Loucy (cell line): ENCODE data around the gene RNF4.
A peak's percentile ranks its signal among the peaks of the same experiment; 100 is the strongest.
"Not testable (repeated sequence)": the region's sequence is repeated elsewhere in the genome, so short reads cannot be mapped to it uniquely, and the experiment has no call there.

Experiments used
- H2AFZ ChIP-seq: fragments of 200-600 bp; sonication (generic); 2 replicates; pipeline ENCODE4 v1.6.0; 2016; ENCODE audit warnings: antibody characterized with exemption, mild to moderate bottlenecking, low read length, moderate library complexity
- H3F3A ChIP-seq: fragments of 200-600 bp; 2 replicates; pipeline ENCODE4 v1.6.0; 2016; ENCODE audit warnings: antibody characterized with exemption, low read depth, mild to moderate bottlenecking
- H3K27me3 ChIP-seq: fragments of 200-600 bp; sonication (generic); 2 replicates; pipeline ENCODE4 v1.6.1; 2014; ENCODE audit warnings: low read length, mild to moderate bottlenecking; ENCODE audit not compliant: insufficient read depth, poor library complexity, severe bottlenecking
- H3K36me3 ChIP-seq: fragments of 200-600 bp; sonication (generic); 2 replicates; pipeline ENCODE4 v1.6.1; 2016; ENCODE audit warnings: low read length; ENCODE audit not compliant: insufficient read depth
- H3K4me1 ChIP-seq: fragments of 200-600 bp; sonication (generic); 2 replicates; pipeline ENCODE4 v1.5.1; 2014; ENCODE audit warnings: low read length, mild to moderate bottlenecking; ENCODE audit not compliant: insufficient read depth, poor library complexity, severe bottlenecking
- H3K4me2 ChIP-seq: fragments of 200-600 bp; sonication (generic); 2 replicates; pipeline ENCODE4 v1.6.0; 2014; ENCODE audit warnings: antibody characterized with exemption, low read length, low read depth, mild to moderate bottlenecking; ENCODE audit not compliant: poor library complexity, severe bottlenecking
- H3K4me3 ChIP-seq: fragments of 200-600 bp; sonication (generic); 2 replicates; pipeline ENCODE4 v1.5.1; 2014; ENCODE audit warnings: low read length, mild to moderate bottlenecking, mixed read lengths; ENCODE audit not compliant: poor library complexity, severe bottlenecking
- H3K79me2 ChIP-seq: fragments of 200-600 bp; sonication (generic); 2 replicates; pipeline ENCODE4 v1.6.1; 2014; ENCODE audit warnings: low read length; ENCODE audit not compliant: insufficient read depth
- H3K9ac ChIP-seq: fragments of 200-600 bp; sonication (generic); 2 replicates; pipeline ENCODE4 v1.6.0; 2014; ENCODE audit warnings: mild to moderate bottlenecking, low read depth, low read length, moderate library complexity; ENCODE audit not compliant: poor library complexity, severe bottlenecking
- H3K9me2 ChIP-seq: fragments of 200-600 bp; sonication (generic); replicated peaks from 2 replicates; pipeline ENCODE4 v1.6.1; 2016; ENCODE audit warnings: low read depth, low read length, mixed read lengths
- H3K9me3 ChIP-seq: fragments of 200-600 bp; sonication (generic); 2 replicates; pipeline ENCODE4 v1.6.1; 2014; ENCODE audit warnings: mild to moderate bottlenecking, antibody characterized with exemption, low read length, low read depth; ENCODE audit not compliant: insufficient read depth
- H4K20me1 ChIP-seq: fragments of 200-600 bp; sonication (generic); 2 replicates; pipeline ENCODE4 v1.6.0; 2014; ENCODE audit warnings: antibody characterized with exemption, low read length, mild to moderate bottlenecking; ENCODE audit not compliant: insufficient read depth, poor library complexity, severe bottlenecking
- CTCF ChIP-seq: fragments of 200-600 bp; sonication (generic); conservative IDR thresholded peaks from 2 replicates; pipeline ENCODE4 v1.5.1; 2014; ENCODE audit warnings: mild to moderate bottlenecking, antibody characterized with exemption, low read length
- EZH2phosphoT487 ChIP-seq: fragments of 200-600 bp; IDR thresholded peaks from 2 replicates; pipeline ENCODE4 v1.6.1; 2018; ENCODE audit warnings: antibody characterized with exemption, mild to moderate bottlenecking, moderate library complexity, borderline replicate concordance

RNF4 gene

GRCh38 chr4:2537011-2537830 lies 68.3 kb downstream of the RNF4 start:
- peaks cover 44% of the 10 kb centered on the region for H4K20me1 ChIP-seq
- no peaks in the 10 kb centered on the region for H3K27me3 ChIP-seq
- peak overlapping the region; percentile 64; the same call in 1 of the 2 replicates for H2AFZ ChIP-seq

GRCh38 chr4:2543580-2544191 lies 74.8 kb downstream of the RNF4 start:
- H2AFZ ChIP-seq, H3K9me2 ChIP-seq, H3K27me3 ChIP-seq, H3K9ac ChIP-seq, H3K4me2 ChIP-seq, H3K36me3 ChIP-seq, H3K4me3 ChIP-seq, H3K9me3 ChIP-seq, H3F3A ChIP-seq: not testable (repeated sequence)
- H3K79me2 ChIP-seq, result peaks cover 100% of the 10 kb centered on the region
- peaks cover 12% of the 10 kb centered on the region for H3K4me1 ChIP-seq
- peaks cover 82% of the 10 kb centered on the region for H4K20me1 ChIP-seq

More at GRCh38 chr4:2537011-2537830, 68.3 kb downstream of the RNF4 start:
- H3K79me2 ChIP-seq, result peaks cover 53% of the 10 kb centered on the region
- H3K4me1 ChIP-seq, result peaks cover 25% of the 10 kb centered on the region
- H3K36me3 ChIP-seq, result no peaks in the 10 kb centered on the region
- H3K9ac ChIP-seq, result peak overlapping the region; percentile 79
- H3K4me3 ChIP-seq, result peak overlapping the region; percentile 90
- H3K9me2 ChIP-seq, result no peaks in the 10 kb centered on the region
- peak overlapping the region; percentile 94 for H3K4me2 ChIP-seq
- no peaks in the 10 kb centered on the region for H3K9me3 ChIP-seq
- TF ChIP-seq EZH2phosphoT487 (no peak), CTCF (no peak)
- H3F3A ChIP-seq, result no peaks in the 10 kb centered on the region

- Histone ChIP-seq H3K4me1 (no peaks in the 10 kb centered on the region), H3F3A (no peaks in the 10 kb centered on the region), H3K9me2 (no peaks in the 10 kb centered on the region), H4K20me1 (peaks cover 70% of the 10 kb centered on the region), H3K36me3 (peaks cover 5% of the 10 kb centered on the region; the same call in 1 of the 2 replicates), H3K4me3 (no peak overlapping the region), H3K9ac (no peak overlapping the region), H2AFZ (no peak overlapping the region), H3K4me2 (no peak overlapping the region), H3K27me3 (no peaks in the 10 kb centered on the region), H3K79me2 (peaks cover 98% of the 10 kb centered on the region), H3K9me3 (no peaks in the 10 kb centered on the region)
- TF ChIP-seq EZH2phosphoT487, result no peak
- no peak for TF ChIP-seq CTCF
Measured at GRCh38 chr4:2545321-2546013, 76.6 kb downstream of the RNF4 start.
